CD4-positive, alpha-beta memory T cell (primary cell): ENCODE data around the gene CFAP20. TPM values are rescaled to one million over a fixed set of nuclear protein-coding genes. Genes with fewer than 3 reads are reported as not detected.
"Not testable (repeated sequence)": the region's sequence is repeated elsewhere in the genome, so short reads cannot be mapped to it uniquely, and the experiment has no call there.

Source experiments
- CTCF ChIA-PET: fragments of 350-600 bp; sonication (Branson Sonifier 250); formaldehyde crosslinking; loops from one replicate; lab custom pipeline; 2021; ENCODE audit warnings: inconsistent platforms; ENCODE audit not compliant: partially characterized antibody; lab: Charles Lee
- POLR2A ChIA-PET: fragments of 350-600 bp; sonication (Branson Sonifier 250); formaldehyde crosslinking; loops from one replicate; lab custom pipeline; 2021; ENCODE audit not compliant: partially characterized antibody; lab: Charles Lee
- DNase-seq, 5 donors: peaks; one replicate each; pipeline versions ENCODE4 v3.0.0 to v3.0.0-alpha.2; 2020 to 2022; ENCODE audit warnings: mixed read lengths in 1 of 5
- H3K27ac ChIP-seq: one replicate; pipeline ENCODE4 v1.7.0; 2013; ENCODE audit warnings: low read depth, low read length
- H3K27me3 ChIP-seq: 2 replicates; pipeline ENCODE4 v1.7.0; 2013; ENCODE audit warnings: mild to moderate bottlenecking, low read length, moderate library complexity; ENCODE audit not compliant: insufficient read depth
- H3K36me3 ChIP-seq: 2 replicates; pipeline ENCODE4 v1.7.0; 2013; ENCODE audit warnings: mild to moderate bottlenecking, low read length, moderate library complexity; ENCODE audit not compliant: insufficient read depth
- H3K4me1 ChIP-seq: 2 replicates; pipeline ENCODE4 v1.7.0; 2013; ENCODE audit warnings: mild to moderate bottlenecking, low read length, moderate library complexity; ENCODE audit not compliant: insufficient read depth
- H3K4me3 ChIP-seq, 2 donors: one replicate each; pipeline ENCODE4 v1.7.0; 2013; ENCODE audit warnings: low read length in 2 of 2, mild to moderate bottlenecking in 1 of 2
- H3K9me3 ChIP-seq, 2 donors: one replicate each; pipeline ENCODE4 v1.7.0; 2013; ENCODE audit warnings: low read length in 2 of 2, control low read depth in 1 of 2; ENCODE audit not compliant: control insufficient read depth in 1 of 2
- H3K27ac Mint-ChIP-seq, 7 donors: one replicate each; pipeline ENCODE4 v1.8.0; 2020 to 2021; ENCODE audit warnings: mixed read lengths in 7 of 7, mild to moderate bottlenecking in 6 of 7, inconsistent platforms in 3 of 7, moderate library complexity in 3 of 7
- H3K27me3 Mint-ChIP-seq, 2 donors: one replicate each; pipeline ENCODE4 v1.8.0; 2020 to 2021; ENCODE audit warnings: mixed read lengths in 2 of 2
- H3K36me3 Mint-ChIP-seq, 2 donors: one replicate each; pipeline ENCODE4 v1.8.0; 2020 to 2021; ENCODE audit warnings: mixed read lengths in 2 of 2, inconsistent platforms in 1 of 2, mild to moderate bottlenecking in 1 of 2
- H3K4me1 Mint-ChIP-seq, 4 donors: one replicate each; pipeline ENCODE4 v1.8.0; 2020 to 2021; ENCODE audit warnings: mixed read lengths in 4 of 4, mild to moderate bottlenecking in 1 of 4
- H3K4me3 Mint-ChIP-seq, 8 donors: one replicate each; pipeline ENCODE4 v1.8.0; 2020 to 2021; ENCODE audit warnings: mixed read lengths in 8 of 8, mild to moderate bottlenecking in 7 of 8, moderate library complexity in 6 of 8, inconsistent platforms in 3 of 8
- H3K9me3 Mint-ChIP-seq, 8 donors: one replicate each; pipeline ENCODE4 v1.8.0; 2020 to 2021; ENCODE audit warnings: mixed read lengths in 8 of 8, mild to moderate bottlenecking in 5 of 8, inconsistent platforms in 3 of 8, moderate library complexity in 1 of 8
- intact Hi-C: fragments of 100-400 bp; cut with micrococcal nuclease; formaldehyde crosslinking; loops from one replicate; pipeline ENCODE4 v1.15.1; 2023
- polyA plus RNA-seq, 2 donors: library from polyadenylated mRNA; unstranded; fragments of 300-500 nt; fragmentation: Illumina TruSeq; gene quantifications; one replicate each; pipeline ENCODE4 v1.2.3, GENCODE V29; 2021
- total RNA-seq, 2 experiments: library from RNA; stranded (reverse); gene quantifications; one replicate each; pipeline ENCODE4 v1.2.3, GENCODE V29; 2021

Gene CFAP20
- total and polyA plus RNA-seq, 4 experiments from 2014 or later: 25.4 to 54.0 (median 31.0) TPM

DNA sequence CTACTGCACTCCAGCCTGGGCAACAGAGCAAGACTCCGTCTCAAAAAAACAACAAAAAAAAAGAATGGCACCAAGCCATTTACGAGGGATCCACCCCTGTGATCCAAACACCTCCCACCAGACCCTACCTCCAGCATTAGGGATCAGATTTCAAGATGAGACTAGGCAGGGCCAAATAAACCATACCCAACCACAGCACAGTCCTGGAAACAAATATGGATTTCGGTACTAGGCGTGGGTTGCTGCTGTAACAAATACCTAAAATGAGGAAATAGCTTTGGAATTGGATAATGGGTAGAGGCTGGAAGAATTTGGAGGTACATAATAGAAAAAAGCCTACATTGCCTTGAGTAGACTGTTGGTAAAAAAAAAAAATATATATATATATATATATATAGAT is 54.5 kb downstream of the CFAP20 start:
- Mint-ChIP-seq H3K27ac (no peak overlapping the region), H3K27me3 (peaks cover 0 to 4% of the 10 kb centered on the region in 2 donors), H3K4me1 (no peaks in the 10 kb centered on the region), H3K4me3 (no peak overlapping the region), H3K9me3 (peaks cover 0 to 11% (median 7%) of the 10 kb centered on the region in 8 donors), H3K36me3 (no peaks in the 10 kb centered on the region)
- no peak overlapping the region for H3K4me3 ChIP-seq
- no peak for DNase-seq
- no peaks in the 10 kb centered on the region for H3K4me1 ChIP-seq
- CTCF ChIA-PET: no interaction called here
- no peaks in the 10 kb centered on the region for H3K27me3 ChIP-seq
- no peaks in the 10 kb centered on the region for H3K36me3 ChIP-seq
- POLR2A ChIA-PET: no interaction called here
- H3K9me3 ChIP-seq: no peaks in the 10 kb centered on the region
- intact Hi-C loops: no loop called here
- no peak overlapping the region for H3K27ac ChIP-seq

DNA sequence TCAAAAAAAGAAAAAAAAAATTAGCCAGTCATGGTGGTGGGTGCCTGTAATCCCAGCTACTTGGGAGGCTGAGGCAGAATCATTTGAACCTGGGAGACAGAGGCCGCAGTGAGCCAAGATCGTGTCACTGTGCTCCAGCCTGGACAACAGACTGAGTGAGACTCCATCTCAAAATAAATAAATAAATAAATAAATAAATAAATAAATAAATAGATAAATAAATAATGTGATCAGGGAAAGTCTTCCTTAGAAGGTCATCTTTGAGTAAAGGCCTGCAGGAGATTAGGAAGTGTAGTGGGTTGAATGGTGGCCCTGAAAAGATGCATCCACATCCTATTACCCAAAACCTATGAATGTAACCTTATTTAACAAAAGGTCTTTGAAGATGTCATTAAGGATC is 56.1 kb downstream of the CFAP20 start:
- H3K27ac Mint-ChIP-seq, DNase-seq, H3K36me3 Mint-ChIP-seq, POLR2A ChIA-PET, H3K27me3 Mint-ChIP-seq, H3K4me3 ChIP-seq, H3K4me1 Mint-ChIP-seq, CTCF ChIA-PET, H3K27me3 ChIP-seq, H3K36me3 ChIP-seq, intact Hi-C loops, H3K4me1 ChIP-seq, H3K9me3 ChIP-seq, H3K4me3 Mint-ChIP-seq, H3K27ac ChIP-seq: not testable (repeated sequence)
- H3K9me3 Mint-ChIP-seq: peaks cover 0 to 11% (median 7%) of the 10 kb centered on the region in 8 donors

DNA sequence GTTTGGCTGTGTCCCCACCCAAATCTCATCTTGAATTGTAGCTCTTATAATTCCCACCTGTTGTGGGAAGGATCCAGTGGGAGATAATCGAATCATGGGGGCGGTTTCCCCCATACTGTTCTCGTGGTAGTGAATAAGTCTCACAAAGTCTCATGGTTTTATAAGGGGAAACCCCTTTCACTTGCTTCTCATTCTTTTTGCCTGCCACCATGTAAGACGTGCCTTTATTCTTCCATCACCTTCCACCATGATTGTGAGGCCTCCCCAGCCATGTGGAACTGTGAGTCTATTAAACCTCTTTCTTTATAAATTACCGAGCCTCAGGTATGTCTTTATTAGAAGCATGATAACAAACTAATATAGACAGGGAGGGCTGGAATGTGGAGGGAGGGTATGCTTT is 57.0 kb downstream of the CFAP20 start:
- H3K4me3 ChIP-seq, POLR2A ChIA-PET, H3K4me3 Mint-ChIP-seq, H3K27ac ChIP-seq, DNase-seq, H3K9me3 ChIP-seq, H3K4me1 ChIP-seq, H3K27me3 ChIP-seq, H3K36me3 ChIP-seq, H3K4me1 Mint-ChIP-seq, intact Hi-C loops, CTCF ChIA-PET, H3K36me3 Mint-ChIP-seq, H3K27me3 Mint-ChIP-seq: not testable (repeated sequence)
- Mint-ChIP-seq H3K27ac (peak overlapping the region in 1 of 7 donors; percentile 52), H3K9me3 (peaks cover 0 to 11% (median 7%) of the 10 kb centered on the region in 8 donors)

DNA sequence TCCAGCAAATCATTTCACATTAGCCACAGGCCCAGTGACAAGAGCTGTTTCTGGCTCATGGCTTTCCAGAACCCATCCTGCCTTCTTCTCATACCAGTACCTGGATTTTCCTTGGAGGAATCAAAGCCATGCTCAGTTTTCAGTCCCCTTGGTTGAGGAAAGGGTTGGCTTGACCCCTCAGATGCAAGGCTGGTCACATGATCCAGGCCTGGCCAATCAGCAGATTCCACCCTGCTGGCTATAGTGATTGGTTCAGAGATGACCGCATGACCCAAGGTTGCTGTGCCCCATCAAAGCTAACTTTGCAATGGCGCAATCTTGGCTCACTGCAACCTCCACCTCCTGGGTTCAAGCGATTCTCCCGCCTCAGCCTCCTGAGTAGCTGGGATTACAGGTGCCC is 58.6 kb downstream of the CFAP20 start:
- Mint-ChIP-seq H3K27me3 (no peaks in the 10 kb centered on the region), H3K4me1 (no peaks in the 10 kb centered on the region), H3K4me3 (no peak overlapping the region), H3K36me3 (no peaks in the 10 kb centered on the region), H3K9me3 (peaks cover 0 to 11% (median 3%) of the 10 kb centered on the region in 8 donors), H3K27ac (no peak overlapping the region)
- DNase-seq: no peak
- H3K4me1 ChIP-seq: no peaks in the 10 kb centered on the region
- no peaks in the 10 kb centered on the region for H3K36me3 ChIP-seq
- ChIA-PET POLR2A (no interaction called here), CTCF (interaction anchor here (1.5 kb wide), 1 partner anchor 26 kb away, joined by 3 read pairs; no protein-coding TSS in a partner anchor)
- no peak overlapping the region for H3K4me3 ChIP-seq
- H3K9me3 ChIP-seq: no peaks in the 10 kb centered on the region
- no peak overlapping the region for H3K27ac ChIP-seq
- intact Hi-C loops: no loop called here
- H3K27me3 ChIP-seq: no peaks in the 10 kb centered on the region

Other genes with a start within 250 kb of the CFAP20 start
- not detected for gene CNGB1, start 158.3 kb downstream of the CFAP20 start, total RNA-seq
- not detected for gene CNGB1, start 158.3 kb downstream of the CFAP20 start, polyA plus RNA-seq
- gene ZNF319, start 128.7 kb downstream of the CFAP20 start, total RNA-seq: 10 to 100 TPM; 19.7 to 20.5 TPM
- gene ZNF319, start 128.7 kb downstream of the CFAP20 start, polyA plus RNA-seq: 10 to 100 TPM in 1 of 2 donors, 1 to 10 TPM in 1; 2.3 to 16.5 TPM
- 10 to 100 TPM; 36.4 to 39.5 TPM for gene USB1, start 128.0 kb downstream of the CFAP20 start, total RNA-seq
- 10 to 100 TPM; 35.3 to 45.2 TPM for gene USB1, start 128.0 kb downstream of the CFAP20 start, polyA plus RNA-seq
- 1 to 10 TPM; 1.6 to 1.8 TPM for gene MMP15, start 103.6 kb downstream of the CFAP20 start, total RNA-seq
- gene MMP15, start 103.6 kb downstream of the CFAP20 start, polyA plus RNA-seq: under 1 TPM in 1 of 2 donors, not detected in 1; 0.21 TPM
- 10 to 100 TPM; 63.5 to 63.6 TPM for gene CSNK2A2, start 68.7 kb upstream of the CFAP20 start, total RNA-seq
- 10 to 100 TPM in 1 of 2 donors, 1 to 10 TPM in 1; 9.7 to 14.8 TPM for gene CSNK2A2, start 68.7 kb upstream of the CFAP20 start, polyA plus RNA-seq
- gene PRSS54, start 165.6 kb upstream of the CFAP20 start, total RNA-seq: not detected
- gene PRSS54, start 165.6 kb upstream of the CFAP20 start, polyA plus RNA-seq: not detected